Activated CD8-positive, alpha-beta memory T cell treated with anti-CD3 and anti-CD28 coated beads, Interleukin-2, amount 50 U/mL, for 1 hour (primary cell): ENCODE data around the gene VAMP4.
"Not testable (repeated sequence)": the region's sequence is repeated elsewhere in the genome, so short reads cannot be mapped to it uniquely, and the experiment has no call there.

Experiments used
- DNase-seq: peaks from one replicate; pipeline ENCODE4 v3.0.0-alpha.2; 2020; ENCODE audit errors: extremely low read depth

Gene VAMP4

DNA sequence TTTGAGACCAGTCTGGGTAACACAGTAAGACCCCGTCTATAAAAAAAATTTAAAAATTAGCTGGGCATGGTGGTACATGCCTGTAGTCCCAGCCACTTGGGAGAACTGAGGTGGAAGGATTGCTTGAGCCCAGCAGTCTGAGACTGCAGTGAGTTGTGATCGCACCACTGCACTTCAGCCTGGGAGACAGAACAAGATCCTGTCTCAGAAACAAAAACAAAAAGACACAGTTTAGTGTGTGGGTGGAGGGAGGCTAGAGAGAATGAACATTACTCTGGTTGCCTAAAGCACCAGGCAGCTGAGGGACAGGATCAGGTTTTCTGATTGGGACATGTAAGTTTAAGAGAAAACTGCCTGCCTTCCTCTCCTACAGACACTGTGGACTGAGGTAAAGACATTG lies 42.3 kb downstream of the VAMP4 start:
- no peak for DNase-seq

DNA sequence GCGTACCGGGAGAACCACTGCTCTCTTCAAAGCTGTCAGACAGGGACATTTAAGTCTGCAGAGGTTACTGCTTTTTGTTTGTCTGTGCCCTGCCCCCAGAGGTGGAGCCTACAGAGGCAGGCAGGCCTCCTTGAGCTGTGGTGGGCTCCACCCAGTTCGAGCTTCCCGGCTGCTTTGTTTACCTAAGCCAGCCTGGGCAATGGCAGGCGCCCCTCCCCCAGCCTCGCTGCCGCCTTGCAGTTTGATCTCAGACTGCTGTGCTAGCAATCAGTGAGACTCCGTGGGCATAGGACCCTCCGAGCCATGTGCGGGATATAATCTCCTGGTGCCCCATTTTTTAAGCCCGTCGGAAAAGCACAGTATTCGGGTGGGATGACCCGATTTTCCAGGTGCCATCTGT lies 46.1 kb downstream of the VAMP4 start:
- DNase-seq = not testable (repeated sequence)

DNA sequence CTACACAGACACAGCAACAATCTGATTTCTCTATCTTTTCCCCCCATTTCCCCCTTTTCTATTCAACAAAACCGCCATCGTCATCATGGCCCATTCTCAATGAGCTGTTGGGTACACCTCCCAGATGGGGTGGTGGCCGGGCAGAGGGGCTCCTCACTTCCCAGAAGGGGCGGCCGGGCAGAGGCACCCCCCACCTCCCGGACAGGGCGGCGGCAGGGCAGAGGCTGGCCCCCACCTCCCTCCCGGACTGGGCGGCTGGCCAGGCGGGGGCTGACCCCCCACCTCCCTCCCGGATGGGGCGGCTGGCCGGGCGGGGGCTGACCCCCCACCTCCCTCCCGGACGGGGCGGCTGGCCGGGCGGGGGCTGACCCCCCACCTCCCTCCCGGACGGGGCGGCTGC lies 48.3 kb downstream of the VAMP4 start:
- not testable (repeated sequence) for DNase-seq

DNA sequence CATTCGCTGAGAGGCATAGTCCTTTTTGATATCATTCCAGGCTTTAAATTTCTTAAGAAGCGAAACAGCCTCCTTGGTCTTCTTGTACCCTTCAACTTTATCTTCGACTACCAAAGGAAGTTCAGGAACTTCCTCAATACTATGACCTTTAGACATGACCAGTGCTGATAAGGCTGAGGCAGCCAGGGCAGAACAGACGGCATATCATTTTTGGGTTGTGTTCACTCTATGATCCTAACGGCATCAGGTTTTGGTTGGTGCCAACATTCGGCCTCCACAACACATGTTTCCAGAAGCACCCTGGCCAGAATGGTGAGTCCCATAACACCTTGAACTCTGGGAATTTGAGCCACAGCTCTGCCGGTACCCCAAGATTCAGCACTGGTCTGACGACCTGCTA lies 58.0 kb downstream of the VAMP4 start:
- DNase-seq = no peak

DNA sequence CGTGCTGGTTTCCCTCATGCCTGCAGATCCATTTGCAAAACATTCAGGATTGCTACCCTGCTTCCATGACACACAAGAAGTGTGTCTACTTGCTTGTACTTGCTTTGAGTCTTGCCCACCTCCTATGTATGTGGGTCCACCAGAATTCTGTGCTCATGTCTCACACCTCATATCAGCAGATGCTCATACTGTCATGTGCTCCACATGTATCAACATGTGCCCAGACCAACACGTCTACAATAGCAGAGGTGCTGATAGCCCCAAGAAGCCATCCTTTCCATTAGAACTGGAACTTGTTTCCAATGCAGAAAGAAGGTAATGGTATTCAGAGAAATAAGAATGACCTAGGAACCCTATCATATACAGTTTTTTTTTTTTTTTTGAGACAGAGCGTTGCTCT lies 61.5 kb downstream of the VAMP4 start:
- no peak for DNase-seq

DNA sequence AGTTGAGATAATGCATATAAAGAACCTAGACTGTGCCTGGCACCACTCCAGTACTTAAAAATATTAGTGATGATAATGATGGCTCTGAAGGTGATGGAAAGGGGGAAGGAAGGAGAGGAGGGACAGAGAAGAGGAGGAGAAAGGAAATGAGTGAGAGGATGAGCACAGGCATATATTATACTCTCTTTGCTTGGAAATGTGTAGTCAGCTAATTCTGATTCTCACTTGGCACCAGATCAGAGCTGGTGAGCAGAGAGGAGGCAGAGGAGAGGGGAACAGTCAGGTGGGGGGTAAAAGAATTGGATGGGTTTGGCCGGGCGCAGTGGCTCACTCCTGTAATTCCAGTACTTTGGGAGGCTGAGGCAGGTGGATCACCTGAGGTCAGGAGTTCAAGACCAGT lies 65.0 kb downstream of the VAMP4 start:
- DNase-seq = no peak

DNA sequence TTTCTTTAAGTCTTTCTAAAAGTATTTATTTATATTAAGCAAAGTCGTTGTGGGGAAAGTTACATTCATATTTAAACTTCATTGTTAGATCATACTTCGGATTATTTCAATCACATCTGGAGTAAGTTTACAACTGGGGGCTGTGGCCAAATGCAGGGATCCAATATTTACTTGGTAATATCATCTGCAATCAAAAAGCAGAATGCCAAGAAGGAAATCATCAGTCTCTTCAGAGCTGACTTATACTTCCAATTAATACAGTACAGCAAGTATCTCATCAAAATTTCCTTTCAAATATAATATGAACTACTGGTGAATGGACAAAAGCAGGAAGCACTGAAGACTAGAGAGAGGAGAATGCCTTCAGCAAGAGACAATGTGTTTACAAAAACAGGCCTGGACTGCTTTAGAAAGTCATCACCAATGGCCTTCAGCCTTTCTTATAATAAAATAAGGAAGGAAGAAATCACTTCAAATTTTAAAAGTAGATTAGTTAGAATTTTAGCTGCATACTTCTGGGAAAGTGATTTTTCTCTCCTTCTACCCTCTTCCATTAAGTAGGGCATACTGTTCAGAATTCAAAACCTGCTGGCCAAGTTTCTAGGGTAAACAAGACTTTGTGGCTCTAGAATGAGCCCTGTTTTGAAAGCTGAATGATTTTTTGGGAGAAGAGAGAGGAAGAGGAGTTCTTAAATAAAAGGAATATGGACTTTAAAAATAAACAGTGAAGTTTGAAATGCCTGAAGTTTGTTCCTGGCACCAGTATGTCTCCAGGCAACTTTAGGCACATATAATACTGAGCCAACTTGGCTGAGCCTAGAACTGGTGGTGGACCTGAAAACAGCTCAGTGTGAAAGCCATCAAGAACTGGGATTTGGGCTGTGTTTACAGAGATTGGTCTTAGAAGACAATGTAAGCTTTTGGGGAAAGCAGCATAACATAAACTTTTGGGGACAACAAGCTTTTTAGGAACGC lies 67.1 kb downstream of the VAMP4 start:
- no peak for DNase-seq

DNA sequence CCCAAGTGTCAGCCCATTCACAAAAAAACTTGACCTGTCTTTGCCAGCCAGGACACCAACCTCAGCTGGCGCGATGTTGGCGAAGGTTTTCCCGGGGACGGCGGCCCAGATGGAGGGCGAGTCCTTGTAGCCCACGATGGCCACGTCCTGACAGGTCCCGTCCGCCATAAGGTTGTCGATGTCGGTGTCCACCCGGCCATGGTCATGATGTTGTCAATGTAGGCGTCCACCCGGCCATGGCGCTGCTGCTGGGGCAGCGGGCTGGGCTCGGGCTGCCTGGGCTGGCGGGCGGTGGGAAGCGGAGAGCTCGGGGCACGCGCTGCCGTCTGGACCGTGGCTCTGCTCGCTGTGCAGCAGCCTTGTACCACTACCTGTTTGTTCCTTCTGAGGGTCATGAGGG lies 71.1 kb downstream of the VAMP4 start:
- no peak for DNase-seq

DNA sequence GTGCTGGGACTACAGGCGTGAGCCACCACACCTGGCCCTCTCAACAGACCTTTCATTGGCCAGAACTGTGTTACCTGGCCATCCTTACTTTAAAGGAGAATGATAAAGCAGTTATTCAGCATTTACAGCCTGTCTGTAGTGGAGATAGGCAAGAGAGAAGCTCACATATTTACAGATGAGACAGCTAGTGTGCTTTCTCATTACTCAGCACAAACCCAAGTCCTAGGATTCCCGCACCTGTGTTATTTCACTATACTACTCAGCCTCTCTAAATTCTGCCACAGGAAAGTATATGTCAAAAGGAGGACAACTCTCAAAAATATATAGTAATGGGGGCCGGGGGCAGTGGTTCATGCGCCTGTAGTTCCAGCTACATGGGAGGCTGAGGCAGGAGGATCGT lies 73.5 kb downstream of the VAMP4 start:
- no peak for DNase-seq

DNA sequence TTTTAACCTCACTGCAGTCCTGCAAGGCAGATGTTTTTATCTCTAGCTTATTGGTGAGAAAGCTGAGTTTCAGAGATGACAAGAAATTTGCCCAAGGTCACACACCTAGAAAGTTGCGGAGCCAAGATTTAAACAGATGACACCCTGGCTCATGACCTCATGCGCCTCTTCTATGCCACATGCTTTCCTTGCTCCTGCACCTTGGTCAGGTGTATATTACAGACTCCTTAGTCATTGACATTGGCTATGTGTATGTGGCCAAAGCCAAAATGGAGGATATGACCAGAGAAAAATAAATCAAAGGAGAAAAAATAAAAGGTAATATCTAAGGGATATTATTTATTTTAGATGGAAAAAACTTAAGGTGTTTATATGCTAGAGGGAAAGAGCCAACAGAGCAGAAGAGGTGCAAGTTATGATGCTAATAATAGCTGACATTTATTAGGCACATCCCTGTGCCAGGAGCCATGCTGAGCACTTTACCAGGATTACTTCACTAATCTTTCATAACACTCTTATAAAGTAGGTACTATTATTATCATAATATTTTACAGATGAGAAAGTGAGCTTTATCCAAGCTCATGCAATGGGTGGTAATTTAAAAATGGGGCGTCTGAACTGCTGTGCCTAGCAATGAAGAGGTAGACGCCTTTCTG lies 75.6 kb downstream of the VAMP4 start:
- no peak for DNase-seq

DNA sequence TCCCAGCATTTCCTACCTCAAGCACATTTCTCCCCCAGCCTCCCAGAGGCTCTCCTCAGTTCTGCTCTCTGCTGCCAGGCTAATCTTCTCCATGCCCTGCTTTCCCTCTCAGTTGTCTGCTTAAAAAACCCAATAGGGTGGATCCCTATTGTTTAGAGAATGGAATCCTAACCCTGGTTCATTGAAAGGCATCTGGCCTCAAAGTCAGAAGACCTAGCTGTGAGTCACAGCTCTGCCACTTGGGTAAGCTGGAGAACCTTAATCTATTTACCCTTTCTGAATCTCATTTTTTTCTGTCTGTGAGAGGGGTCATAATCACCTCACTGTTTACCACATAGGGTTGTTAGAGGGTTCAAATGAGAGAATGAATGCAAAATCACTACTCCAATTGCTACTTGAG lies 76.9 kb downstream of the VAMP4 start:
- DNase-seq = no peak

DNA sequence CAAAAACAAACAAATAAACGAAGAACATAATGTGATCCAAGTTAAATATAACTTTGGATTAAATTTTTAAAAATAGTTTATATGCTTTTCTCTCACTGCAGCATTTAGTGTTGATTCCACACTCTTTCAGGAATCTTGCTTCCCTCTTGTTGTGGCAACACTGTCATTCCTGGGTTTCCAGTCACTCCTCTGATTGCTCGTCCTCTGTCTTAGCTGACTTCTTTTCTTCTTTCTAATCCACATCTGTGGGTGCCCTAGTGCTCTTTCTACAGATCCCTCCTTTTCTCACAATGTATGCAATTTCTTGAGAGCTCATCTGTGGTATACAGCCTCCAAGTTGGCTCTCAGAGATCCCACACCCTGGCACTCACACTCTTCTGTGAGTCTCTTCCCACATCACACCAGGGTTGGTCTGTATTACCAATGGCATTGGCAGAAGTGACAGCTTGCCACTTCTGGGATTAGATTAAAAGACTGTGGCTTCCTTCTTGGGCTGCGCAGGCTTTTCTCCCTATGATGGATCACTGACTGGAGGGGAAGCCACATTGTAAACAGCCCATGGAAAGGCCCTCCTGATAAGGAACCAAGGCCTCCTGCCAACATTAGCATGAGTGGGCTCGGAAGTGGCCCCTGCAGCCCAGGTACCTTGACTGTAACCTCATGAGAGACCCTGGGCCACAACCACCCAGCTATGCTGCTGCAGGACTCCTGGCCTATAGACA lies 77.8 kb downstream of the VAMP4 start:
- DNase-seq = no peak

DNA sequence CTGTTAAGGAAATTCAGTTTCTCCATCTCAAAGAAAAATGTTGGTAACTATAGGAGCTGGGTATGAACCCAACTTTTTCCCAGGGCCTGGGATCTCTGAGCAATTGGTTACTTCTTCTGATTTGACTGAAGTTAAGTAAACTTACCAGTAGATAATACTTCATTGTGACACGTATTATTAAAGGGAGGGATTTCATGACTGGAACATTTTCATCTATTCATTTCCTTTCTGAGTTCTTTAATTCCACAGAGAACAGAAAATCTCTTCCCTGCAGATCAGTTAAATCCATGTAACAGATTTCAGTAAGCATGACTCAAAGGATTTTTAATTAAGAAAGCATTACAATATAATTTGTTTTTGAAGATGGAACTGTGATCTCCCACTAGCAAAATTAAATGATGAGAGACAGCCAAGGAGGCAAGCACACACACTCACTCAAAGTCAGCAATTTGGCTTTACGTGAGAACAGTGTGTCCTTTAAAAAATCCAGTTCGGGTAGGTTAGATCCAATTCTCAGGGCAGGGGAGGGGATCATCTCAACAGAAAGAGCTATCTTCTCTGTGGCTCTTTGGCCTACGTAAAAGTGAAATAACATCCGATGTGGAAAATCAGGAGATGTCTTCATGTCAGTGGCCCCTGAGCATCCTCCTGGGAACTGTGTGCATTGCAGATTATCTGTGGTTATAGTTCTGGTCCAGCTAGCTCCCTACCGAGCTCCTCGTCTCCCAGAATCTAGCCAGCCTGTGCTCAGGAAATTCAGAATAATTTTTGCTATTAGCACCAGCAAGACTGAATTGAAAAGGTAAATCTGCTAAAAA lies 78.6 kb downstream of the VAMP4 start:
- no peak for DNase-seq

DNA sequence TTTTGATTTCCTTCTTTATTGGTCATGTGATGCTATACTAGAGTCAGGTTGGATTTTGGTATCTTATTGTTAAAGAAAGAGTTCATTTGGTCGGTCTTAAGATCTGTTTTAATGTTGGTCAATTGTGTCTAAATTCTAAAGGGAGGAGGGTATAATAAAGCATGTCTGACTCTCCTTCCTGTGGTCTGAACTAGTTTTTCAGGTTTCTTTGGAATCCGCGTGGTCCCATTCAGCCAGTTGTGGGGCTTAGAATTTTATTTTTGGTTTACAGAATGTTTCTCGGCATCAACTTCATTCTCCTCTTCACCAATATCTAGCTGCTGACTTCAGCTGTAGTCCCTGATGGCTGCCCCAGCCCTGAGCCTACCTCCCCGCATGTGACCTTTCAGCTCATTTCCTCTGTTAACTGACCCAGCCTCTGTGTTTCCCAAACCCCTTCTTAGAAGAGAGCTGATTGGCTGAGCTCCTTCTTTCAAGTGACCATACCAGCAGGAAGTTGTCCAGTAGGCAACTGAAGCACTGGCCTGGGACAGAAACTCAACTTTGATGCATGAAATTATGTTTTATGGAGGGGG lies 80.7 kb downstream of the VAMP4 start:
- DNase-seq = no peak

DNA sequence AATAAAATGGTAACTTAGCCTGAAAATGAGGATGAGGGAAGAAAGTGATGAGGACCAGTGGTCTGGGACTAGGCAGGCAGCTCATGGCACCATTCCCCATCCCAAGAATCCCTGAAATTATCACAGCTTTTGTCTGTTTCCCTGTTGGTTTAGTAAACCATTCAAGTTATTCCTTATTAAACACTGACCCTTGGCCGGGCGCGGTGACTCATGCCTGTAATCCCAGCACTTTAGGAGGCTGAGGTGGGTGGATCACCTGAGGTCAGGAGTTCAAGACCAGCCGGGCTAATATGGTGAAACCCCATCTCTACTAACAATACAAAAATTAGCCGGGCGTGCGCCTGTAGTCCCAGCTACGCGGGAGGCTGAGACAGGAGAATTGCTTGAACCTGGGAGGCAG lies 85.7 kb downstream of the VAMP4 start:
- not testable (repeated sequence) for DNase-seq

DNA sequence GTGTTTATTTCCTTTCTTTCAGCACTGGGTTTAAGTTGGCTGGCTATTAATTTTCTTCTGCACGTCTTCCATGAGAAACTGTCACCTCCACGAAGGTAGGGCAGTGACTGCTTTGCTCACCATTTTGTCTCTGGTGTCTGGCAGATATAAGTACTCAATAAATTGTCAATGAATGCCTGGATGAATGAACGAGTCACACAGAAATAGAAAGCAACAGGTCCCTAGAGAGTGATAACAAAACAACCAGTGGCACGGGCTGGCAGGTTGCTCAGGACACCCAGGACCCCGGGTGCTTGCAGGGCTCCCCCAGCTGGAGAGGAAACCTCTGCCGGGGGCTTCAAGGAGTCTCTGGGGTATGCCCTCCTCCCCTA lies 86.1 kb downstream of the VAMP4 start:
- no peak for DNase-seq

DNA sequence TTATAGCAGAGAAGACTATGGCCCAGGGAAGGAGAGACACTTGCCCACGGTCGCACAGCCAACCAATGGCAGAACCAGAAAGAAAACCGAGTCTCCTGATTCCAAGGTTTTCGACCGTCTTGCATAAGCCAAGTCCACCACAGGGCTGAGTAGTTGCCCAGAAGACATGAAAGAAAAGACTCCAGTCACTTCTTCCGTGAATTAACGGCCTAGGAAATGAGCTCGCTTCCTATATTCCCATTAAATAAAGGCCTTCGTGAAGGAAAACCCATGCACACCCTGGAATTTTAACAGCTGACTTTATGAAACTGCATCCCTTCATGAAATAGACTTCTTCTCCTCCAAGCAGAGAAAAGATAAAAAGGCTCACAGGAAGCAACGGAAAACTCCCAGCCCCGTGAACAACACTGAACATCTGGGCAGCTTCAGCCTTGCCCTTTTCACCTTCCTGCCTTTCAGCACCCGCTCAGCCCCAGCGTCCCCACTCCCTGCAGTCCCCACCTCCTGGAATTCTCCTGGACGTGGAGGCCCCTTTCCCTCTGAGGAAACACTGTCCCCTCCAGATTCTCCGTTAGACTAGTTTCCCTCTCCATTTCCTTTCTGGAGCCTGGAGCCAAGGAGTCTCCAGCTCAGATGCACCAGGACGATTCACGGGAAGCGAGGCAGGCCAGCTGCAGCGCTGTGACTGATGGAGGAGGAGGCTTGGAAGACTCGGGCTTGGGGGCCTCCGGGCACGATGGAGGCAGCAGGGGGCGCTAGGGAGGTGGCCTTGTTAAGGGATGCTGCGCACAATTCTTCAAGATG lies 86.7 kb downstream of the VAMP4 start:
- no peak for DNase-seq

DNA sequence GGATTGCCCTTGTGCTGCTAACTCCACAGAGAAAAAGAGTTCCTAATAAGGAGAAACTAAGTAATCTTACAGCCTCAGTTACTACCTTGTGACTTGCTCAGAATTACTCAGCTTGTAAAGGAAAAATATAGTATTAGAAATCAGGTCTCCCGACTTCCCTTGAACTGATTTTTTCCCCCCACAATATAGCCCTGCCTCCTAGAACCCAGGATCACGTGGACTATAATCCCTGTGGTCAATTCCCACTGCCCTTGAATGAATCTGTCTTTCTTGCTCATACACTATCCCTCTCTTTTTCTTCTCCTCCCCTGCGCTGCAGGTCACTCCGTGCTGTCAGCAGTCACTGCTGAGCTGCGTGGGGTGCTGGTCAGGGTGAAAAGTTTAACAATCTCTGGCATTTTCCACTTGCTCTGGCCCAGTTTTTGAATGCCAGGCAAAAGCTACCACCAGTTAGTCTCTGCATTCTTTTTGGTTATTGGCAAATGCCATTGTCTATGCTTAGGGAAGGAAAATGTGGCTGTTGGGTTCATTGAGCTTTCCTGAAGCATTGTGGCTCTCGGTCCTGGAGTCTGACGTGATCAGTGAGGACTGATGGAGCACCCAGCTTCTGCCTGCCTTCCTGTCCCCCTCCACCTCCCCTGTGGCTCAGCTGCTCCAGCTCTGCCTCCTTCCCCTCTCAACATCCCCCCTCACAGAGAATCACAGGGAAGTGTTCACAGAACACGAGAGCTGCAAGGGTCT lies 87.5 kb downstream of the VAMP4 start:
- no peak for DNase-seq

DNA sequence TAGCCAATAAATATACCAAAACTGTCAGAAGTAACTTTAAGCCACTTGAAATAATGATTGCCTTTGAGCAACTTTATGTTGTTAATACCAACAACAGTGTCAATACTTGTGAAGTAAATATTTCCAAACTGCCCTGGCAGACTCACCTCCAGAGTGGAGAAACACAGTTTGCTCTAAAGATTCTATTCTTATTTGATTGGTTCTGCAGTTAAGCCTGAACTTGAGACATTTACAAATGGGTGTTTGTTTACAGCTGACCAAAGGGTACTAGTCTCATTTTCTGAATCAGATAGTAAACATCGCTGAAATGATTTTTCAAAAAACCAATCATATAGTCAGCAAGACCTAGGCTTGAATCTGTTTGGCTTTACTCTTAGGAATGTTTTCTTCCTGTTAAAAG lies 88.1 kb downstream of the VAMP4 start:
- no peak for DNase-seq
